Measurements from ENCODE around the gene DSC3. TPM values are rescaled to one million over a fixed set of nuclear protein-coding genes. Genes with fewer than 3 reads are reported as not detected.

DSC3 gene
- 0.03 TPM for total RNA-seq

DNA sequence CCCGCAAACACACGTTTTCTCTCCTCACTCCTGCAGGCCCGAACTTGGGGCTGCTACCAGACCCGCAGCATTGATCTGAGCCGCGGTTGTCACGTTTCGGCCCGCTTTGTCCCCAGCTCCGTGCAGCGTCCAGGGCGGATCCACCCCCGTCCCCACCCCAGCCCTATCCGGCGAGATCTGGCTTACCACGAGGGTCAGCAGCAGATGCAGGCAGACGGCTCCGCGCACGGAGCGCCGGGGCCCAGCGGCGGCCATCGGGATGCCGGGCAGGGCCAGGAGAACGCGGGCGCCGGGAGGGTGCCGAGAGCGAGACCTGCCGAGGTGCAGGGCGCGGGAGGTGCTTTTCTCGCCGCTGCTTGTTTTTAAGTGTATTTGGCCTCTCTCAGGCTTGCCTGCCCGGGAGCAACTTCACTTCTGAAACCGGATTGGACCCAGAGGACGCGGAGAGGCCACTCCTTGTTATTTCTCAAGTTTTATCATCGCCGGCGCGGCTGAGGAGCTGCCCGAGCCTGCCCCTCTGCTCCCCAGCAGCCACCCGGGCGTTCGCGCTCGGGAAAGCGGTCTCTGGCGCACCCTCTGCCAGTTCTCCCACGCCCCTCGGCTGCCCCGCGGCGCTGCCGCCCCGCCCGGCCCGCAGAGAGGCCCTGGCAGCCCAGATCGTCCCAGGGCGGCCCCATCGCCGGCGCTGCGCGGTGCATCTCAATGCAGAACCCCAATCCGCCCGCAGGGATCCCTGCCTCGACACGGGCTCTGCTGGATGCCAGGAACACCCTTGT, at the start of gene DSC3:
Gene DSC3, minus strand, starts transcription at position 337 of the 776 bp plus-strand sequence. Its CDS starts 82 bp downstream, at position 255.
- DNase-seq (ENCODE audit: low spot score) (no peak), ATAC-seq (peak; percentile 66)

GRCh38 chr18:31091350-31091749, 48.8 kb upstream of the DSC3 start:
- no peak for ATAC-seq
- DNase-seq (ENCODE audit: low spot score): no peak

GRCh38 chr18:31088532-31088931, 46.0 kb upstream of the DSC3 start:
- DNase-seq (ENCODE audit: low spot score) (no peak), ATAC-seq (no peak)

DNA sequence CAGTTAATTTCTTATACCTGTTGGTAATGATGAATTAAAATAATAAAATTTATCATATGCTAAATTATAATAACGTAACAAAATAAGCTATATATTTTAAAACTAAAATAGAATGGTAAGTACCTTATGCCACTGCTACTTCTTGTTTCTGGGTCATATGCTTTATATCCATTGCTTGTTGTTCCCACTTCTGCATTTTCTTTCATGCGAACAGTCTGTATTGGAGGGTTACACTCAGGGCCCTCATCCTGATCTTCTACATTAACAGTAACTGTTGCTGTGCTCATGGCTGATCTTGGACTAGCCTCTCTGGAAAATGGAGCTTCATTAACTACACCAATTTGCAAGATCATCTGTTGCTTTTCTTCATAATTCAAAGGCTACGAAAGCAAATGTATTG, 37.4 kb upstream of the DSC3 start:
- DNase-seq (ENCODE audit: low spot score): no peak
- no peak for ATAC-seq

- DNase-seq (ENCODE audit: low spot score): no peak
- ATAC-seq: no peak
These were observed 35.3 kb upstream of the DSC3 start for GRCh38 chr18:31077878-31078277.

- DNase-seq (ENCODE audit: low spot score) (no peak), ATAC-seq (no peak)
These were observed 29.6 kb upstream of the DSC3 start for GRCh38 chr18:31072175-31072574.

DNA sequence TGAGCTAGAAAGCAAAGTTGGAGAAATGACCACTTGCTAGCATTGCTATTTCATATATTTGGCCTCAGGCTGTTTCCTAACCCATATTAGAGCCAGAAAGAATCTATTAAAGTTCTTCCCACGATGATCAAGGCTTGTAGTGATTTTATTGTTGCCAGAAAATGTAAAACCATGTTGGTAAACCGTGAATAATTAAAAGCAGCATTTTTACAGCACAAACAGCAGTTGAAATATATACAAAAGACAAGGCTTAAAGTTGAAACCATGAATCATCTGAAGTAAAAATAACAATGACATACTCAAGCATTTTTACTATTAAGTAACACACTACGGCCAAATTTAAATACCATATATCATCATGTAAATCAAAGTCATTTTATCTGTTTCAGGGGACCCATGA, 27.7 kb upstream of the DSC3 start:
- ATAC-seq (no peak), DNase-seq (ENCODE audit: low spot score) (no peak)

DNA sequence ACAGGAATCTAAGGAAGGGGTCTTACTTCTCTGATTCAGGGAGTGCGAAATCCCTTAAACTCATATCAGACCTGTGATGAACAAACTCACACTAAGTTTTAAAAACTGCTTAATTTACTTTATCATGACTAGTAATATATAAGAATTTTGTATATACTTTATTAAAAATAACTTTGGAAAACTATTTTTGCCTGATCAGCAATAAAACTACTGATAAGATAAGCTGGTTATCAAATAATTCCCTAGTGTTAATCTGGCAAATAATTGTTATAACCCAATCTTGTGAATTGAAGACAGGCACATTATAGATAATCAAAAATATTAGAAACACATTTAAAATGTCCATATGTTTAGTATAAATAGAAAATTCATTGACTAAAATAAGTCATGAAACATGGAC, 23.7 kb upstream of the DSC3 start:
- ATAC-seq: no peak
- DNase-seq (ENCODE audit: low spot score): no peak

- DNase-seq (ENCODE audit: low spot score) (no peak), ATAC-seq (no peak)
These were observed 22.7 kb upstream of the DSC3 start for GRCh38 chr18:31065036-31065773.

- no peak for ATAC-seq
These were observed 21.6 kb upstream of the DSC3 start for GRCh38 chr18:31064130-31064529.

DNA sequence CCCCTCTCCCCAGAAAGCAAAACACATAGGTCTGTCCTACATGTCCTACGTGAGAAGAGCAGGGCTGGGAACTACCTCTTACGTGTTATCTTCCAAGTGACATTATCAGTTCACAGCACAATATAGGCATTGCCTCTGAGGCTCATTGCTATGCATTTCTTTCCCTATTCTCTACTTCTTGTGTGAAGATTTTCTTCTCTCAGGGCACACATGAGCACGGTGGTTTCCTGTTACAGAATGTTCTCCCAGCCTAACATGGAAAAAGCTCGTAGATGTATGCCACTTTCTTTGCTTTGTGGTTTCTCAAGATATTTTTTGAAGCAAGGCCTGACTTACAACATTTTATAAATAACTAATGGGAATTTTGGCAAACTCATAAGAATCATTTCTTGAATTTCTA, 19.4 kb upstream of the DSC3 start:
- ATAC-seq (no peak), DNase-seq (ENCODE audit: low spot score) (no peak)

More at GRCh38 chr18:31064130-31064529, 21.6 kb upstream of the DSC3 start:
- no peak for DNase-seq (ENCODE audit: low spot score)

DNA sequence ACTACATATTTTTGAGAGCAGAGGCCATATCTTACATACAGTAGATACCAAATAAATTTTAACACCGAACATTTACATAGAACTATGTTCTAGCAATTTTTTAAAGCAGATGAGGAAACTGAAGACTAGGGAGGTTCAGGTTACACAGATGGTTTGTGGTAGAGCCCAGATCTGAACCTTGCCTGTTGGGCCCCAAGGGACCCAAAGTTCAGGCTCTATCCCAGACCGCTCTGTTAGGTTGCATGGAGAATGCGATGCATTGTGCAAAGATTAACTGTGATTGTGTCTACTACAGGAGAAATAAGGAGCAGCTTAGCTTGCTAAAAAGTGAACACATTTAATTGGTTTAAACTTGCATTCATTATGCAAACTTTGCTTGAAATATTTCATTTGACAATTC, 16.4 kb upstream of the DSC3 start:
- ATAC-seq: no peak
- DNase-seq (ENCODE audit: low spot score): no peak

GRCh38 chr18:31057917-31058316, 15.4 kb upstream of the DSC3 start:
- DNase-seq (ENCODE audit: low spot score): no peak
- no peak for ATAC-seq

DNA sequence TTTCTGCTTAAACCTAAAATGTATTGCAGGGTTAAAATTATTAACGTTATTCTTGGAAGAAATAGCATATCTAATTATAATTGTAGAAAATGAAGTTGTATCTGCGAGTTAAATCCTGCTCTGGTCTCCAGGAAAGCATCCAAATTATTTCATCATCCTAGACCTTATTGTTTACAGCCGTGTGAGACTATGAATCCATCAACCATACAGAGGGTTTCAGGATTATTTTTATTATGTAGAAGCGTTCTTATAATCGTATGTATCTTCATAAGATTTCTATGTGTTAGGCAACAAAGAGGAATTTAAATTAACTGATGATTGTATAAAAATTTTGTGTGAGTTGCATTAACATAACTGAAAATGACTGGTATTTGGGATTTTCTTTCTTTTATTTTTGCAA, 14.5 kb upstream of the DSC3 start:
- DNase-seq (ENCODE audit: low spot score) (no peak), ATAC-seq (peak; percentile 34)

- ATAC-seq (no peak), DNase-seq (ENCODE audit: low spot score) (no peak)
These were observed 13.8 kb upstream of the DSC3 start for GRCh38 chr18:31056296-31056695.

DNA sequence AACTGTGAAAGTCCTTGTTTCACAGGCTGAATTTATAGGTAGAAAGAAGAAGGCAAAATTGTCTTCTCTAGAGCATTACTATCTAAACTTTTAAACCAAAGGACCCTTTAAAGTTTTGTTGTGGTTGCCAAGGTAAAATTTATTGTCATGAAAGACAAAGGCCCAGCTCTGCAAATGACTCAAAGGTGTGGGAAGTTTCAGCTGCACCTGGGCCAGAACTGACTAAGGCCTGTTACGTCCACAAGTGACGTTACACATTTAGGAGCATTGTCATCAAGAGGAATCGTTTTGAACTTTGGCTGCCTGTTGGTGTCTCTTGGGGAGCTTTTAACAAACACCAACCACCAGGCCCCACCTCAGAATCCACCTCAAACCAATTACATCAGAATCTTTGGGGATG, 8.1 kb upstream of the DSC3 start:
- DNase-seq (ENCODE audit: low spot score): no peak
- ATAC-seq: no peak

GRCh38 chr18:31049189-31049588, 6.6 kb upstream of the DSC3 start:
- DNase-seq (ENCODE audit: low spot score): no peak

DNA sequence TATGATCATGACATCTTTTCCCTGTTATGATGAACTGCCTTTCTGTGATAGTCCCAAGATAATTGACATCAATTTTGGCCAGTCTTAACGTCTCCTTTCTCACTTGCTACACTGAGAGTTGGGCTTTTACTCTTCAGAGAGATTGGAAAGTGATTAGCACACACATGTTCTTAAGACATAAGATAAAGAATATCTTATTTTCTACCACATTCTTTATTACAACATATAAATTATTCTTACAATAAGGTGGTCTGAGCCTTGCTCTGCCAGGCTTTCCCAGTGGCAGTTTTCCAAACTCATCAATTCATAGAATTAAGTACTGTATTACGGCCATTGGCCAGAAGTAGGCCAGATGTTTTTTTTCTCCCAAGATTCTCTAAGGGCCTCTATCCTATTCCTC, 5.7 kb upstream of the DSC3 start:
- ATAC-seq (no peak), DNase-seq (ENCODE audit: low spot score) (no peak)

More at GRCh38 chr18:31049189-31049588, 6.6 kb upstream of the DSC3 start:
- ATAC-seq: no peak

- ATAC-seq (no peak), DNase-seq (ENCODE audit: low spot score) (no peak)
These were observed 4.4 kb upstream of the DSC3 start for GRCh38 chr18:31046916-31047315.

GRCh38 chr18:31045599-31045998, 3.1 kb upstream of the DSC3 start:
- DNase-seq (ENCODE audit: low spot score): no peak
- ATAC-seq: no peak

DNA sequence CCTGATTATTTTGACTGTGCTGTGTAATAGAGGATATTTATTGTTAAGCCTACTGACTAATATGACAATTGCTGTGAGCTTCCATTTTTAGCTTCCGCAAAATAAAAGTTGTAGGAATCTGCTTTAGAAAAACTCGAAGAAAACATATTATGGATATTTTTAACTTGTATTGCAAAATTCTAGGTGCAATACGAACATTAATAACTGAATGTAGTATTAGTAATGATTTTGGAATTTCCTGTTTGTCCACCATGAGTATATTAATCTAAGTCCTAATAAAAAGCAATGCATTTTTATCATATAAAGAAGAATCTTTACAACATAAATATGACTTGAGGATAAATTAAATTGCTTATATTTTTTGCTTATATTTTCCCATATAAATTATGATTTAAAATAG, 2.4 kb upstream of the DSC3 start:
- DNase-seq (ENCODE audit: low spot score) (no peak), ATAC-seq (no peak)

DNA sequence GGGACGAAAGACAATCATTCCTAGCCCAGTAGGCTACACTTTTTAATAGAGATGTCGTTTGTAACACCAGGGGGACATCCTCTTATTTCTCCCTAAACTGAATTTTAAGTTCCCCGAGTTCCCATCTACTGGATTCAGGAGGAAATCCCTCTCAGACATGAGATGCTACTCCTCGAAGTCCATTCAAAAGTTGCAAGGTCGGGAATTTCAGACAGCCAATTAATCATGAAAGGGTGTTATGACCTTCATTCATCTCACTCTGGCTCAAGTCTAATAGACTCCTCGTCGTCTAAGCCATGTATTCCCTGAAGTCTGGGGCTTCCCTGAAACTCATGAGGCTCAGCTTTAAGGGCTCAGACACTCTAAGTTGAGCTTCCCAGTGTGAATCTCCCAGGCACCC, 1.2 kb upstream of the DSC3 start:
- ATAC-seq (no peak), DNase-seq (ENCODE audit: low spot score) (no peak)

DNA sequence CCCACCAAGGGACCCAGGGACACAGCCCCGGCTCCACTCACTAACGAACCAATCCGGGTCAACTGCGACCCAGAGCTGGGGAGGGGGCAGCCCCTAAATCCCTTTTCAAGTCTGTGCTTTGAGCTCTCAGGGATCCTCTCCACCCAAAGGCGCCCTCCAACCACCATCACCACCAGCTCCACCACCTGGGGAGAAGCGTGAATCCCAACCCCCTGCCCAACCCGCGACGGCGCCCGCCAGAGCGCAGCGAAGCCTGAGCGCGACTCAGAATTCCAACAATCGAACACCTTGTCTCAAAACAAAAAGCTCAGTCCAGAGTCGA, 497 bp downstream of the DSC3 start:
- ATAC-seq (no peak), DNase-seq (ENCODE audit: low spot score) (no peak)
